ENCODE measurements around the gene BARX1.

The BARX1 gene

GRCh38 chr9:93992830-93993229, 37.7 kb upstream of the BARX1 start:
- Histone ChIP-seq H3K27me3 (replicated peaks; ENCODE audit: insufficient read depth, low read length) (no peaks in the 10 kb centered on the region), H3K27ac (ENCODE audit: low read length) (no peak overlapping the region), H2AFZ (ENCODE audit: low read length) (no peak overlapping the region), H4K20me1 (ENCODE audit: insufficient read depth, low read length) (no peaks in the 10 kb centered on the region), H3K36me3 (replicated peaks; ENCODE audit: insufficient read depth, low read length) (no peaks in the 10 kb centered on the region), H3K9me3 (replicated peaks; ENCODE audit: insufficient read depth, low read length) (no peaks in the 10 kb centered on the region), H3F3A (ENCODE audit: insufficient read depth, low read length) (no peaks in the 10 kb centered on the region), H3K4me2 (ENCODE audit: low read depth, low read length) (no peak overlapping the region), H3K4me3 (ENCODE audit: low read length) (no peak overlapping the region), H3K9me2 (replicated peaks; ENCODE audit: insufficient read depth, low read length) (no peaks in the 10 kb centered on the region), H3K9ac (ENCODE audit: low read length) (no peak overlapping the region), H3K4me1 (ENCODE audit: low read length) (no peaks in the 10 kb centered on the region), H3K79me2 (ENCODE audit: low read length) (no peaks in the 10 kb centered on the region)
- DNase-seq = no peak
- TF ChIP-seq CTCF (IDR thresholded peaks at IDR 0.05; ENCODE audit: low read length) = no peak
- TF ChIP-seq EZH2 (optimal IDR thresholded peaks at IDR 0.05; ENCODE audit: low read depth, low read length) = no peak
- TF ChIP-seq EZH2phosphoT487 (IDR thresholded peaks at IDR 0.05; ENCODE audit: low read length) = no peak

GRCh38 chr9:93990448-93990847, 35.3 kb upstream of the BARX1 start:
- no peaks in the 10 kb centered on the region for H3K9me3 ChIP-seq (replicated peaks; ENCODE audit: insufficient read depth, low read length)
- H3K4me1 ChIP-seq (ENCODE audit: low read length) = 0 out of 2 replicates have a peak, but pooled peaks cover 3% of the 10 kb centered on the region
- no peak overlapping the region for H3K4me3 ChIP-seq (ENCODE audit: low read length)
- no peaks in the 10 kb centered on the region for H4K20me1 ChIP-seq (ENCODE audit: insufficient read depth, low read length)
- no peaks in the 10 kb centered on the region for H3K27me3 ChIP-seq (replicated peaks; ENCODE audit: insufficient read depth, low read length)
- H2AFZ ChIP-seq (ENCODE audit: low read length) = no peak overlapping the region
- H3K36me3 ChIP-seq (replicated peaks; ENCODE audit: insufficient read depth, low read length) = no peaks in the 10 kb centered on the region
- H3F3A ChIP-seq (ENCODE audit: insufficient read depth, low read length) = no peaks in the 10 kb centered on the region
- no peak overlapping the region for H3K4me2 ChIP-seq (ENCODE audit: low read depth, low read length)
- H3K79me2 ChIP-seq (ENCODE audit: low read length) = no peaks in the 10 kb centered on the region
- TF ChIP-seq CTCF (IDR thresholded peaks at IDR 0.05; ENCODE audit: low read length) = no peak
- no peak for TF ChIP-seq EZH2phosphoT487 (IDR thresholded peaks at IDR 0.05; ENCODE audit: low read length)
- TF ChIP-seq EZH2 (optimal IDR thresholded peaks at IDR 0.05; ENCODE audit: low read depth, low read length) = no peak
- no peak overlapping the region for H3K27ac ChIP-seq (ENCODE audit: low read length)
- no peak for DNase-seq
- no peak overlapping the region for H3K9ac ChIP-seq (ENCODE audit: low read length)
- no peaks in the 10 kb centered on the region for H3K9me2 ChIP-seq (replicated peaks; ENCODE audit: insufficient read depth, low read length)

GRCh38 chr9:93988056-93988455, 32.9 kb upstream of the BARX1 start:
- Histone ChIP-seq H3K4me1 (ENCODE audit: low read length) (0 out of 2 replicates have a peak, but pooled peaks cover 3% of the 10 kb centered on the region), H3K9me2 (replicated peaks; ENCODE audit: insufficient read depth, low read length) (no peaks in the 10 kb centered on the region), H3K4me2 (ENCODE audit: low read depth, low read length) (no peak overlapping the region), H3K9ac (ENCODE audit: low read length) (no peak overlapping the region), H3K36me3 (replicated peaks; ENCODE audit: insufficient read depth, low read length) (no peaks in the 10 kb centered on the region), H3K79me2 (ENCODE audit: low read length) (no peaks in the 10 kb centered on the region), H3K4me3 (ENCODE audit: low read length) (no peak overlapping the region), H3K27me3 (replicated peaks; ENCODE audit: insufficient read depth, low read length) (no peaks in the 10 kb centered on the region), H3K27ac (ENCODE audit: low read length) (no peak overlapping the region), H2AFZ (ENCODE audit: low read length) (no peak overlapping the region), H3F3A (ENCODE audit: insufficient read depth, low read length) (no peaks in the 10 kb centered on the region), H4K20me1 (ENCODE audit: insufficient read depth, low read length) (no peaks in the 10 kb centered on the region), H3K9me3 (replicated peaks; ENCODE audit: insufficient read depth, low read length) (no peaks in the 10 kb centered on the region)
- TF ChIP-seq EZH2phosphoT487 (IDR thresholded peaks at IDR 0.05; ENCODE audit: low read length) (no peak), EZH2 (optimal IDR thresholded peaks at IDR 0.05; ENCODE audit: low read depth, low read length) (no peak), CTCF (IDR thresholded peaks at IDR 0.05; ENCODE audit: low read length) (no peak)
- no peak for DNase-seq
